Endothelial cell of umbilical vein (primary cell): Measurements from ENCODE around the gene RHBDD3. TPM values are rescaled to one million over a fixed set of nuclear protein-coding genes. Genes with fewer than 3 reads are reported as not detected.
"Not testable (repeated sequence)": the region's sequence is repeated elsewhere in the genome, so short reads cannot be mapped to it uniquely, and the experiment has no call there.

Experiments
- BruUV-seq: library from RNA; stranded (reverse); fragments of 400-500 nt; replicated peaks from 2 replicates; lab custom pipeline; 2021; lab: Mats Ljungman, UMichigan
- CTCF ChIA-PET: fragments of 300-600, 350-600 bp; sonication (Branson Sonifier 250); formaldehyde crosslinking; loops from one replicate; lab custom pipeline; 2021; ENCODE audit warnings: antibody characterized with exemption, inconsistent platforms; lab: Charles Lee
- POLR2A ChIA-PET: fragments of 300-600, 350-600 bp; sonication (Branson Sonifier 250); formaldehyde crosslinking; loops from one replicate; lab custom pipeline; 2021; ENCODE audit warnings: antibody characterized with exemption, inconsistent platforms; lab: Charles Lee
- DNase-seq: peaks from one replicate; pipeline ENCODE4 v3.0.0-alpha.2; 2011; ENCODE audit warnings: low read depth, low spot score
- FAIRE-seq: peaks from 2 replicates; lab custom pipeline; 2011; peaks lifted over from hg19 to GRCh38; lab: Jason Lieb, UNC
- H2AFZ ChIP-seq: 2 replicates; pipeline ENCODE4 v1.6.0; 2012; ENCODE audit warnings: low read depth, low read length, control low read depth, inconsistent platforms
- H3K27ac ChIP-seq: 2 replicates; pipeline ENCODE4 v1.5.1; 2011; ENCODE audit warnings: low read depth, mild to moderate bottlenecking, control low read depth, low read length, moderate library complexity; ENCODE audit not compliant: insufficient read depth
- H3K27me3 ChIP-seq, 2 experiments: 2 replicates each; pipeline versions ENCODE4 v1.6.0 to v1.6.1; 2011; ENCODE audit warnings: low read length in 2 of 2, mixed read lengths in 1 of 2; ENCODE audit not compliant: control insufficient read depth in 2 of 2, insufficient read depth in 2 of 2
- H3K36me3 ChIP-seq, 2 experiments: 2 replicates in 1 of 2; 3 replicates in 1 of 2; pipeline ENCODE4 v1.5.1; 2011; ENCODE audit warnings: low read length in 2 of 2, mild to moderate bottlenecking in 1 of 2, moderate library complexity in 1 of 2; ENCODE audit not compliant: control insufficient read depth in 2 of 2, insufficient read depth in 2 of 2; ENCODE audit errors: extremely low read depth in 1 of 2
- H3K4me1 ChIP-seq: 3 replicates; pipeline ENCODE4 v1.5.1; 2011; ENCODE audit warnings: mild to moderate bottlenecking, low read length; ENCODE audit not compliant: control insufficient read depth, insufficient read depth; ENCODE audit errors: extremely low read depth
- H3K4me2 ChIP-seq: 2 replicates; pipeline ENCODE4 v1.6.1; 2011; ENCODE audit warnings: low read length, control low read depth, mixed read lengths; ENCODE audit not compliant: insufficient read depth
- H3K4me3 ChIP-seq, 3 experiments: fragments of 200-600 bp in 1 of 3; sonication (generic), shearing (Covaris generic) in 1 of 3; replicated peaks in 1 of 3; 2 replicates each; pipeline ENCODE4 v1.5.1; 2011 to 2016; ENCODE audit warnings: control low read depth in 3 of 3, low read length in 3 of 3, mild to moderate bottlenecking in 2 of 3, inconsistent platforms in 1 of 3, low read depth in 1 of 3, moderate library complexity in 1 of 3; ENCODE audit not compliant: insufficient read depth in 1 of 3
- H3K79me2 ChIP-seq: 2 replicates; pipeline ENCODE4 v1.6.0; 2012; ENCODE audit warnings: low read length, inconsistent platforms; ENCODE audit not compliant: control insufficient read depth, insufficient read depth
- H3K9ac ChIP-seq: replicated peaks from 2 replicates; pipeline ENCODE3; 2011; ENCODE audit warnings: low read length, control low read depth; ENCODE audit not compliant: insufficient read depth; ENCODE audit errors: extremely low read depth
- H3K9me1 ChIP-seq: replicated peaks from 3 replicates; pipeline ENCODE4 v1.6.0; 2011; ENCODE audit warnings: mild to moderate bottlenecking, low read length; ENCODE audit not compliant: control insufficient read depth, insufficient read depth; ENCODE audit errors: extremely low read depth
- H3K9me3 ChIP-seq: replicated peaks from 2 replicates; pipeline ENCODE4 v1.5.1; 2012; ENCODE audit warnings: low read length, inconsistent platforms; ENCODE audit not compliant: control insufficient read depth, insufficient read depth
- H4K20me1 ChIP-seq: replicated peaks from 2 replicates; pipeline ENCODE3; 2011; ENCODE audit warnings: mild to moderate bottlenecking, low read length; ENCODE audit not compliant: control insufficient read depth, insufficient read depth; ENCODE audit errors: extremely low read depth
- EZH2 ChIP-seq: IDR thresholded peaks from 2 replicates; pipeline ENCODE4 v1.6.1; 2012; ENCODE audit warnings: borderline replicate concordance, low read depth, mild to moderate bottlenecking, moderate library complexity, low read length, inconsistent platforms; ENCODE audit not compliant: severe bottlenecking
- FOS ChIP-seq: IDR thresholded peaks from 2 replicates; pipeline ENCODE4 v1.6.1; 2011; ENCODE audit warnings: mild to moderate bottlenecking, low read length, moderate library complexity, borderline replicate concordance; ENCODE audit not compliant: insufficient read depth
- GATA2 ChIP-seq: IDR thresholded peaks from 2 replicates; pipeline ENCODE4 v1.7.0; 2011; ENCODE audit warnings: low read depth, mild to moderate bottlenecking, moderate library complexity, mixed read lengths, low read length; ENCODE audit not compliant: insufficient read length, insufficient read depth
- JUN ChIP-seq: IDR thresholded peaks from 2 replicates; pipeline ENCODE4 v1.6.1; 2011; ENCODE audit warnings: borderline replicate concordance, low read depth; ENCODE audit not compliant: insufficient read length, insufficient read depth
- MYC ChIP-seq: IDR thresholded peaks from one replicate; pipeline ENCODE4 v1.6.1; 2011; ENCODE audit warnings: mild to moderate bottlenecking, low read depth, low read length
- POLR2A ChIP-seq: IDR thresholded peaks from 2 replicates; pipeline ENCODE4 v1.6.1; 2012; ENCODE audit warnings: low read depth, mild to moderate bottlenecking, control low read depth, low read length
- POLR2AphosphoS5 ChIP-seq: IDR thresholded peaks from 2 replicates; pipeline ENCODE4 v1.6.1; 2012; ENCODE audit warnings: low read depth, mild to moderate bottlenecking, control low read depth, low read length, moderate library complexity; ENCODE audit not compliant: insufficient read depth
- dilution Hi-C: fragments of 300-500 bp; cut with MboI; formaldehyde crosslinking; loops from one replicate; pipeline ENCODE4 v1.15.0; 2019; ENCODE audit warnings: low sequenced_read_pairs; ENCODE audit not compliant: extremely low pct_ligation_motif_present
- intact Hi-C: fragments of 100-400 bp; cut with micrococcal nuclease; formaldehyde crosslinking; loops from one replicate; pipeline ENCODE4 v1.10.0; 2022
- polyA plus RNA-seq, 4 experiments: library from polyadenylated mRNA; depleted of rRNA in 3 of 4; stranded (reverse) in 3 of 4; unstranded in 1 of 4; fragments of >200 nt; gene quantifications; 2 replicates each; pipeline versions ENCODE4 v1.2.1 to v1.2.3, GENCODE V29; 2011 to 2012; ENCODE audit warnings: missing spikeins in 1 of 4
- total RNA-seq: library from RNA; stranded (reverse); gene quantifications from 2 replicates; pipeline ENCODE4 v1.2.3, GENCODE V29; 2021
- TF ChIP-seq, protein P1 (sequence below): IDR thresholded peaks from 2 replicates; pipeline ENCODE4 v1.6.1; 2011; ENCODE audit not compliant: insufficient read depth, insufficient read length
- TF ChIP-seq, protein P2 (sequence below), 2 donors: IDR thresholded peaks; 1 replicate in 1 of 2; 2 replicates in 1 of 2; pipeline ENCODE4 v1.5.1; 2011; ENCODE audit warnings: low read length in 2 of 2, mild to moderate bottlenecking in 2 of 2, moderate library complexity in 2 of 2, control low read depth in 1 of 2, inconsistent platforms in 1 of 2, low read depth in 1 of 2; ENCODE audit not compliant: insufficient read depth in 1 of 2; ENCODE audit errors: extremely low read depth in 1 of 2

Gene RHBDD3
- total and polyA plus RNA-seq, 2 donors (not counting 3 experiments of a cell fraction or from before 2014, with no cell fraction given), result 31.3 to 37.2 TPM

DNA sequence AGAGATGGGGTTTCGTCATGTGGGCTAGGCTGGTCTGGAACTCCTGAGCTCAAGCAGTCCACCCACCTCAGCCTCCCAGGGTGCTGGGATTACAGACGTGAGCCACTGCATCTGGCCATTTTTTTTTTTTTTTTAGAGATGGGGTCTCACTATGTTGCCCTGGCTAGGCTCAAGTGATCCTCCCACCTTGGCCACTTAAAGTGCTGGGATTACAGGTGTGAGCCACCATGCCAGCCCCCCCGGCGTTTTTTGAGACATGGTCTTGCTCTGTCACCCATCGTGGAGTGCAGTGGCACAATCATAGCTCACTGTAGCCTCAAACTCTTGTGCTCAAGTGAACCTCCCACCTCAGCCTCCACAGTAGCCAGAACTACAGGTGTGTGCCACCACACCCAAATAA, 16.5 kb downstream of the RHBDD3 start:
- CTCF ChIA-PET, result no interaction called here
- dilution Hi-C loops, result no loop called here
- H3K4me3 ChIP-seq, result no peak overlapping the region

DNA sequence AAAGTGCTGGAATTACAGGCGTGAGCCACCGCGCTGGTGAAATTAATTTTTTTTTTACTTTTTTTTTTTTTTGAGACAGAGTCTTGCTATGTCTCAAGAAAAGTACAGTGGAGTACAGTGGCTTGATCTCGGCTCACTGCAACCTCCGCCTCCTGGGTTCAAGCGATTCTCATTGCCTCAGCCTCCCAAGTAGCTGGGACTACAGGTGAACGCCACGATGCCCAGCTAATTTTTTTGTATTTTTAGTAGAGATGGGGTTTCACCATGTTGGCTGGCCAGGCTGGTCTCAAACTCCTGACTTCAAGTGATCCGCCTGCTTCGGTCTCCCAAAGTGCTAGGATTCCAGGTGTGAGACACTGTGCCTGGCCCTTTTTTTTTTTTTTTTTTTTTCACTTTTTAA, 19.9 kb downstream of the RHBDD3 start:
- H3K9ac ChIP-seq, H3K4me3 ChIP-seq, H3K4me2 ChIP-seq, H4K20me1 ChIP-seq, H3K4me1 ChIP-seq, H3K9me3 ChIP-seq, POLR2A ChIA-PET, BruUV-seq, FAIRE-seq, H3K9me1 ChIP-seq, H3K79me2 ChIP-seq, intact Hi-C loops, dilution Hi-C loops, H2AFZ ChIP-seq, H3K27ac ChIP-seq, H3K27me3 ChIP-seq, H3K36me3 ChIP-seq, DNase-seq: not testable (repeated sequence)
- CTCF ChIA-PET, result interaction anchor here (1.1 to 5.8 kb wide), 7 partner anchors 13 to 647 kb away, joined by 3 to 65 read pairs (median 4); no protein-coding TSS in a partner anchor

More for the DNA sequence above, 16.5 kb downstream of the RHBDD3 start:
- H3K27ac ChIP-seq, result no peak overlapping the region
- no peak for FAIRE-seq
- H3K4me1 ChIP-seq, result no peaks in the 10 kb centered on the region
- no peak overlapping the region for H3K9ac ChIP-seq
- H3K9me1 ChIP-seq, result no peaks in the 10 kb centered on the region
- intact Hi-C loops, result no loop called here
- no peaks in the 10 kb centered on the region for H4K20me1 ChIP-seq
- POLR2A ChIA-PET, result no interaction called here
- H3K36me3 ChIP-seq, result no peaks in the 10 kb centered on the region
- BruUV-seq, result no TSS peak
- peaks cover 0 to 2% of the 10 kb centered on the region in 2 experiments for H3K27me3 ChIP-seq
- no peak for DNase-seq
- TF ChIP-seq, protein P1, sequence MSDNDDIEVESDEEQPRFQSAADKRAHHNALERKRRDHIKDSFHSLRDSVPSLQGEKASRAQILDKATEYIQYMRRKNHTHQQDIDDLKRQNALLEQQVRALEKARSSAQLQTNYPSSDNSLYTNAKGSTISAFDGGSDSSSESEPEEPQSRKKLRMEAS, result no peak
- TF ChIP-seq POLR2A (no peak), POLR2AphosphoS5 (no peak), MYC (no peak), JUN (no peak), EZH2 (no peak), GATA2 (no peak), FOS (no peak)
- TF ChIP-seq, protein P2, sequence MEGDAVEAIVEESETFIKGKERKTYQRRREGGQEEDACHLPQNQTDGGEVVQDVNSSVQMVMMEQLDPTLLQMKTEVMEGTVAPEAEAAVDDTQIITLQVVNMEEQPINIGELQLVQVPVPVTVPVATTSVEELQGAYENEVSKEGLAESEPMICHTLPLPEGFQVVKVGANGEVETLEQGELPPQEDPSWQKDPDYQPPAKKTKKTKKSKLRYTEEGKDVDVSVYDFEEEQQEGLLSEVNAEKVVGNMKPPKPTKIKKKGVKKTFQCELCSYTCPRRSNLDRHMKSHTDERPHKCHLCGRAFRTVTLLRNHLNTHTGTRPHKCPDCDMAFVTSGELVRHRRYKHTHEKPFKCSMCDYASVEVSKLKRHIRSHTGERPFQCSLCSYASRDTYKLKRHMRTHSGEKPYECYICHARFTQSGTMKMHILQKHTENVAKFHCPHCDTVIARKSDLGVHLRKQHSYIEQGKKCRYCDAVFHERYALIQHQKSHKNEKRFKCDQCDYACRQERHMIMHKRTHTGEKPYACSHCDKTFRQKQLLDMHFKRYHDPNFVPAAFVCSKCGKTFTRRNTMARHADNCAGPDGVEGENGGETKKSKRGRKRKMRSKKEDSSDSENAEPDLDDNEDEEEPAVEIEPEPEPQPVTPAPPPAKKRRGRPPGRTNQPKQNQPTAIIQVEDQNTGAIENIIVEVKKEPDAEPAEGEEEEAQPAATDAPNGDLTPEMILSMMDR (IDR thresholded peaks at IDR 0.05; ENCODE audit: extremely low read depth in 1 of 2, insufficient read depth in 1 of 2, low read depth in 1 of 2, low read length in 2 of 2), result no peak
- no peak overlapping the region for H2AFZ ChIP-seq
- no peaks in the 10 kb centered on the region for H3K9me3 ChIP-seq
- H3K4me2 ChIP-seq, result no peak overlapping the region
- H3K79me2 ChIP-seq, result no peaks in the 10 kb centered on the region
